HUES64 (cell line): ENCODE measurements around the gene PPP1R3G.
A peak's percentile ranks its signal among the peaks of the same experiment; 100 is the strongest.
"Not testable (repeated sequence)": the region's sequence is repeated elsewhere in the genome, so short reads cannot be mapped to it uniquely, and the experiment has no call there.

Source experiments
- H3K27ac ChIP-seq: 2 replicates; pipeline ENCODE4 v1.7.0; 2013; ENCODE audit warnings: low read depth, low read length, inconsistent platforms
- H3K27me3 ChIP-seq: 2 replicates; pipeline ENCODE4 v1.6.1; 2013; ENCODE audit warnings: mild to moderate bottlenecking, low read length; ENCODE audit not compliant: insufficient read depth
- H3K36me3 ChIP-seq: 2 replicates; pipeline ENCODE4 v1.6.1; 2013; ENCODE audit warnings: mild to moderate bottlenecking, low read length; ENCODE audit not compliant: insufficient read depth
- H3K4me1 ChIP-seq: 2 replicates; pipeline ENCODE4 v1.6.1; 2013; ENCODE audit warnings: mild to moderate bottlenecking, low read length, moderate library complexity; ENCODE audit not compliant: insufficient read depth
- H3K4me3 ChIP-seq: 2 replicates; pipeline ENCODE4 v1.5.1; 2013; ENCODE audit warnings: mild to moderate bottlenecking, low read length, moderate library complexity
- H3K9ac ChIP-seq: 2 replicates; pipeline ENCODE4 v1.6.1; 2013; ENCODE audit warnings: mild to moderate bottlenecking, low read depth, low read length
- H3K9me3 ChIP-seq: 2 replicates; pipeline ENCODE4 v1.6.1; 2013; ENCODE audit warnings: low read depth, low read length; ENCODE audit not compliant: insufficient read depth
- WGBS: fragments of 150-250, 120-280 bp; methylation state at CpG from one replicate; pipeline ENCODE4 v1.1.7; 2013; ENCODE audit warnings: missing lambda C conversion rate; 5-methylcytosine and 5-hydroxymethylcytosine counted together

The PPP1R3G gene

DNA sequence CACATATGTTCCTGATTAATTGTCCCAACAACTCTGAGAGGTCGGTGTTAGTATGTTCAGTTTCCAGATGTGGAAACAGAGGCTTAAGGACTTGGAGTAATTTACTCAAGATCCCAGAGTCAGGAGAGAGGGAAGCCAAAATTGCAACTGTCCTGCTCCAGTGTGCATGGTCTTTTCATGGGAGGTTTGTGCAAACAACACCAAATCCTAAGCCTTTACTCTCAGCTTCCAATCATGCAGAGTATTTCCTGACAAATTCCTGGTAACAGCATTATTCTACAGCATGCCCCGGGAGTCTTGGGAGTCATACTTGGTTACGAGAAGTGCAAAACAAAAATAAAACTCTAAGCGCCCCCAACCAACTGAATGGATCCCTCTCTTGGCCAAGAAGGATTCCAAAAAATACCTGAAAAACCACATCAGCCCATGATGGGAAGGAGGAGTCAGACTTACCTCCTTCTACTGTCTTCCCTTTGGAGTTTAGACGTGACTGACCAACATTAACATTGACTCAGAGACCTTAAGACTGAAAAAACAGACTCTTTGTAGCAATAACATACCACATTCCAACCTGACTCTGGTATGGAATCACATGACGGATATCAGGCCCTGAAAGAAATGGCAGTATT is 30.8 kb upstream of the PPP1R3G start:
- H3K27ac ChIP-seq: peak overlapping the region; percentile 18; the same call in 1 of the 2 replicates
- H3K4me1 ChIP-seq: 0 out of 2 replicates have a peak, but pooled peaks cover 4% of the 10 kb centered on the region
- H3K27me3 ChIP-seq: no peaks in the 10 kb centered on the region
- no peaks in the 10 kb centered on the region for H3K36me3 ChIP-seq
- no peak overlapping the region for H3K9ac ChIP-seq
- peaks cover 11% of the 10 kb centered on the region; the same call in 1 of the 2 replicates for H3K9me3 ChIP-seq
- no peak overlapping the region for H3K4me3 ChIP-seq
- WGBS: 87% methylated on average over 6 of the region's 6 CpGs

DNA sequence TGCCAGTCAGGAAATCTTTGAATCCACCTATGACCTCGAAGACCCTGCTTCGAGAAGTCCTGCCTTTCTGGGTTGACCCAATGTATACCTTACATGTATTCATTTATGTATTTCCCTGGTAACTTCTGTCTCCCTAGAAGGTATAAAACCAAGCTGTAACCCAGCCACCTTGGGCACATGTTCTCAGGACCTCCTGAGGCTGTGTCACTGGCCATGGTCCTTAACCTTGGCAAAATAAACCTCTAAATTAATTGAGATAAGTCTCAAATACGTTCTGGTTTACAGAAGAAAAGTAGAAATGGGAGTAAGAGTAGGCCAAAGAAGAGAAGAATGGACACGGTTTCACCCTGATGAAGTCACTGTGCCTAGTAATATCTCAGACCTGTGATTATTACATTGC is 30.0 kb upstream of the PPP1R3G start:
- 91% methylated on average over 4 of the region's 4 CpGs for WGBS

DNA sequence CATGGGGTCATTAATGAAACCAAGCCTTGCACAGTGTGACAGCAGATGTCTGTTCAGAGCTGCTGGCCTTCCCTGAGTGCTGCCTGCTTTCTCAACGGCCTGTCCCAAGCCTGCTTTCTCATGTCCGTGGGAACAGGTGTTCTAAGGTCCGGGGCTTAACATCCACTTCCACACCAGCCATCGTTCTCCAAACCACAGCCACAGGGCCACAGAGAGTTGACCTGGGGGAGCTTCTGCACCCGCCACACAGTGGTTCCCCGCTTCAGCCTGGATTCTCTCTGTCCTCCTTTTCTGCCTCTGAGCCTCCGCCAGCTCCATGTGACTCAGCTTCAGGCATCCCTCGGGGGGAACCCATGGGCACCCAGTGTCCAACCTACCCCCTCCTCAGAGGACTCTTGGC is 26.9 kb upstream of the PPP1R3G start:
- no peaks in the 10 kb centered on the region for H3K36me3 ChIP-seq
- H3K27me3 ChIP-seq: no peaks in the 10 kb centered on the region
- no peak overlapping the region for H3K9ac ChIP-seq
- no peak overlapping the region for H3K4me3 ChIP-seq
- 0 out of 2 replicates have a peak, but pooled peaks cover 4% of the 10 kb centered on the region for H3K4me1 ChIP-seq
- H3K27ac ChIP-seq: no peak overlapping the region
- WGBS: 85% methylated on average over 8 of the region's 8 CpGs
- H3K9me3 ChIP-seq: no peaks in the 10 kb centered on the region

More for the DNA sequence above, 30.0 kb upstream of the PPP1R3G start:
- Histone ChIP-seq H3K9ac (no peak overlapping the region), H3K4me3 (no peak overlapping the region), H3K27ac (no peak overlapping the region), H3K9me3 (peaks cover 11% of the 10 kb centered on the region; the same call in 1 of the 2 replicates), H3K36me3 (no peaks in the 10 kb centered on the region), H3K4me1 (0 out of 2 replicates have a peak, but pooled peaks cover 4% of the 10 kb centered on the region), H3K27me3 (no peaks in the 10 kb centered on the region)

DNA sequence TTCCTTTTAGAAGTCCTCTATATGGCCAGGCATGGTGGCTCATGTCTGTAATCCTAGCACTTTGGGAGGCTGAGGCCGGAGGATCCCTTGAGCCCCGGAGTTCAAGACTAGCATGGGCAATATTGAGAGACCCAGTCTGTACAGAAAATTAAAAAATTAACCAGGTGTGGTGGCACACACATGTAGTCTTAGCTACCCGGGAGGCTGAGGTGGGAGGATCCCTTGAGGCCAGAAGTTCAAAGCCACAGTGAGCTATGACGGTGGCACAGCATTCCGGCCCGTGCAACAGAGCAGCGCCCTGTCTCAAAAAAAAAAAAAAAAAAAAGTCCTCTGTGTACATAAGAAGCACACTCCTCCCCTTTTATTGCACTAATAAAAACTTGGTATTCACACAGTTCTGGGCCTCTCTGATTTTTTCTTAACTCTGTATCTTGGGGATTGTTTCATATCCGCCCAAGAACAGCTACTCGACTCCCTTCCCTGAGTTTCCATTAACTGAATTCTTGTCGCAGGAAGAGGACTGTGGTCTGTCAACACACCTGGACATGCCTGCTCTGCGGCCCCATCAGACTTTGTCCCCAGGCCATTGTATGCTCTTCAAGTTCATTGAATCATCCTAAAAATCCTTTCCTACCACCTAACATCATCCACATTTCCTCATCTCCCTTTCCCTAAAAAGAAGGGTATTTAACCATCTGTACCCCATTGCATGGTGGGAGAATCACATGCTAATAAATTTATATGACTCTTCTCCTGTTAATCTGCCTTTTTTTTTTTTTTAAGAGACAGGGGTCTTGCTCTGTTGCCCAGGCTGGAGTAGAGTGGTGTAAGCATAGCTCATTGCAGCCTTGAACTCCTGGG is 25.9 kb upstream of the PPP1R3G start:
- no peaks in the 10 kb centered on the region for H3K9me3 ChIP-seq
- no peak overlapping the region for H3K27ac ChIP-seq
- 0 out of 2 replicates have a peak, but pooled peaks cover 4% of the 10 kb centered on the region for H3K4me1 ChIP-seq
- H3K9ac ChIP-seq: no peak overlapping the region
- H3K36me3 ChIP-seq: no peaks in the 10 kb centered on the region
- WGBS: 96% methylated on average over 11 of the region's 11 CpGs
- no peak overlapping the region for H3K4me3 ChIP-seq
- H3K27me3 ChIP-seq: no peaks in the 10 kb centered on the region

DNA sequence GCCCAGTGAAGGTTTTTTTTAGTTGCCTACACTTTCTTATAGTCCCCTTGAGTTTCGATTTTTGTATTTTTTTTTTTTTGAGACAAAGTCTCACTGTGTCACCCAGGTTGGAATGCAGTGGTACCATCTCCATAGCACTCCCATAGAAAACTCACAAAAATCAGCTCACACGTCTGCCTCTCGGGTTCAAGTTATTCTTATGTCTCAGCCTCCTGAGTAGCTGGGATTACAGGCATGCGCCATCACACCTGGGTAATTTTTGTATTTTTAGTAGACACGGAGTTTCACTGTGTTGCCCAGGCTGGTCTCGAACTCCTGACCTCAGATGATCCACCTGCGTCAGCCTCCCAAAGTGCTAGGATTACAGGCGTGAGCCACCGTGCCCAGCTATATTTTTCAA is 24.7 kb upstream of the PPP1R3G start:
- H3K4me3 ChIP-seq, H3K9me3 ChIP-seq, H3K9ac ChIP-seq, H3K36me3 ChIP-seq, H3K27me3 ChIP-seq, H3K4me1 ChIP-seq, H3K27ac ChIP-seq: not testable (repeated sequence)
- WGBS: 93% methylated on average over 9 of the region's 9 CpGs

DNA sequence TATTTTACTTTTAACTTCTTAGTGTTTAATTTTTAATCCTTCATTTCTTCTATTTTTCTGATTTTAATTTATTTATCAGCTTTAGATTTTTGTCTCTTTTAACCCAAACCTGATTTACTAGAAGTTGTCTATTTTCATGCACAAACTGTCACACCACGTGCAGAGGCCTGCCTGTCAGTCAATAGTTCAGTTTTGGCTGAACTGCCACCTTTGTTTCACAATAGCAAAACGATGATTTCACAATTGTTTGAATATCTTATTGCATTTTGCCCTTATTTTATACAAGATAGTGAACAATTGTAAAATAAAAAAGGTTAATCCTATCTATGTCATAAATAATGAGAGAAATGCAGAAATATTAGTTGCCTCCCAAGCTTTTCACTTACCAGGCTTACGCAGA is 24.0 kb upstream of the PPP1R3G start:
- no peaks in the 10 kb centered on the region for H3K4me1 ChIP-seq
- no peak overlapping the region for H3K27ac ChIP-seq
- H3K36me3 ChIP-seq: no peaks in the 10 kb centered on the region
- no peak overlapping the region for H3K9ac ChIP-seq
- no peaks in the 10 kb centered on the region for H3K27me3 ChIP-seq
- WGBS: 90% methylated on average over 3 of the region's 3 CpGs
- no peaks in the 10 kb centered on the region for H3K9me3 ChIP-seq
- H3K4me3 ChIP-seq: no peak overlapping the region

DNA sequence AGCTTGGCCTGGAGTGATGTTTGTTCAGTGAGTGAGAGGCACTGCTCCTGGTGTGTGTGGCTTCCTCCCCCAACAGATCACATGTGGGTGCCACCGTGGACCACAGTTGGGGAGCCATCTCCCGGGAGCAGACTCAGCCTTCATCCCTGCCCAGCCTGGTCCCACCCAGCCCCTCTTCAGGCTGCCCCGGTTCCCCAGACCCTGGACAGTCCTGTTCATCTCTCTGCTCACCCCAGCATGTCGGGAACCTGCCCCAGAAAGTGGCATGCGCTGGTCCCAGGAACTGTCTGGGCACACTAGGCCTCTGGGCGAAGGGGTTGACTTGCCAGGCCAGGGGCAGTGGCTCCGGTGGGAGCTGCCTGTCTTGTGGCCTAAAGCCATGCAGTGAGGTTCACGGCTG is 21.5 kb upstream of the PPP1R3G start:
- Histone ChIP-seq H3K27ac (no peak overlapping the region), H3K4me1 (no peaks in the 10 kb centered on the region), H3K4me3 (no peak overlapping the region), H3K27me3 (no peaks in the 10 kb centered on the region), H3K9ac (no peak overlapping the region), H3K36me3 (no peaks in the 10 kb centered on the region), H3K9me3 (0 out of 2 replicates have a peak, but pooled peaks cover 5% of the 10 kb centered on the region)
- 92% methylated on average over 8 of the region's 8 CpGs for WGBS

DNA sequence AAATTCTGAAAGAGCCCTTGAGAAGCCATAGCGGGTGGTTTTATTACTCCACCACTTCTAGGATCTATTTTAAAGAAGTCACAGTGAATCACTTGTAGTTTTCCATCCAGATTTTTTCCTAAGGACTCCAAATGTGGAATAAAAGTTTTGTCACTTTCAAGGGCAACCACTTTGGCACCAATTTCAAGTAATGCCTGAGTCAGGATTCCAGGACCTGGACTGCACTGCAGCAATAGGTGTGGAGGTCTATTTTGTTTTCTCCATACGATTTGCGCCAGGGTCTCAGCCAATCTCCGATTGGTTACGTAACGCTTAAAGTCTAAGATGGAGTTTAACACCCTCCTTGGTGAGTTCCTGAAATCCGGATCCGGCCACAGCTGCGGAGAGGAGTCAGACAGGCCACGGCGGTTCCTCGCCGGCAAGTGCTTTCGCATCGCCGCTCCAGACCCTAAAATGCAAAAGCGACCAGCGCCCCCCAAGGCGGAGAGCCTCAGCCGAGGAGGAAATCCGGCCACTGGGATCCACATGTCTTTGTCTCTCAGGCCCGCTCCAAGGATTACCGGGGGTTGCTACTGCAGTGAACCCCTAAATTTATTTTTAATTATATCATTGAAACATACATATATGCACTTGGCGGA is 18.6 kb upstream of the PPP1R3G start:
- 96% methylated on average over 23 of the region's 24 CpGs for WGBS
- H3K9ac ChIP-seq: no peak overlapping the region
- H3K27ac ChIP-seq: no peak overlapping the region

DNA sequence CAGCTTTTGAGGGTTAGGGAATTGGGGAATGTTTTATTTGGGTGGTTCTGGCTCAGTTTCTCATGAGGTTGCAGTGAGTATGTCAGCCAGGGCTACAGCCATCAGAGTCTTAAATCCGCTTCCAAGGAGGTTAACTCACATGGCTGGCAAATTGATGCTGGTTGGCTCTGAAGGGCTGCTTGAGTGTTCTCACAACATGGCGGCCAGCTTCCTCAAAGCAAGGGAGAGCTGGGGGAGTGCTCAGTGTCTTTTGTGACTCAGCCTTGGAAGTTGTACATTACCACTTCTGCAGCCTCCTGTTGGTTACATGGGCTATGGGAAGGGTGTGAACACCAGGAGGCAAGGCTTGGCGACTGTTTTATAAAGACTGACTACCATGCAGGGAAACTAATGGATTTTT is 17.8 kb upstream of the PPP1R3G start:
- Histone ChIP-seq H3K9me3 (0 out of 2 replicates have a peak, but pooled peaks cover 5% of the 10 kb centered on the region), H3K27ac (no peak overlapping the region), H3K4me3 (no peak overlapping the region), H3K36me3 (no peaks in the 10 kb centered on the region), H3K27me3 (no peaks in the 10 kb centered on the region), H3K9ac (no peak overlapping the region), H3K4me1 (no peaks in the 10 kb centered on the region)
- WGBS: 92% methylated on average over 3 of the region's 3 CpGs

More for the DNA sequence above, 18.6 kb upstream of the PPP1R3G start:
- H3K9me3 ChIP-seq: 0 out of 2 replicates have a peak, but pooled peaks cover 5% of the 10 kb centered on the region
- H3K27me3 ChIP-seq: no peaks in the 10 kb centered on the region
- H3K4me3 ChIP-seq: no peak overlapping the region
- H3K4me1 ChIP-seq: no peaks in the 10 kb centered on the region
- H3K36me3 ChIP-seq: no peaks in the 10 kb centered on the region

DNA sequence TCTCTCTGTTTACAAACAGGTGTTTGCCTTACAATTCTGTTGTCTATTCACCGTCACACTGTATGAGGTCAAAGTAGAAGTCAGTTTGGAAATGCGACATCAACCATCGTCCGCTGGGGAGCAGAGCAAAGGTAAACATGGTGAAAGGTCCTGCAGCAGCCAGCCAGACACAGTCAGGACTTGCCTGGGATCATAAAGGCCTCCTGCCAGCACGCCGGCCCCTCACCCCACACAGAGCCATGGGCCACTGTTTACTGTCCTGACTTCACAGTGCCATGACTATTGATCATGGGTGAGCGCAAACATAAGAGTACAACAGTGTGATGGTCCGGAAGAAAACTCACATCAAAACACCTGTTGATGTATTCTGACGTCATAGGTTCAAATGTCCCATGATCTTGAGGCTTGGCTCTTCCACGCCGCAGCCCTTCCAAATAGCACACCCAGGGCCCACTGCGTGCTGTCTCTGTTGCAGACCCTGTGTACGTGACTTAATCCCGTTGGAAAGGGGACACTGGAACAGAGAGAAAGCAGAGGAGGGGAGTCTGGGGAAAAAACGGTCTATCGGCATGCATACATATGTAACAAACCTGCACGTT is 16.9 kb upstream of the PPP1R3G start:
- H3K27ac ChIP-seq: no peak overlapping the region
- no peaks in the 10 kb centered on the region for H3K27me3 ChIP-seq
- no peak overlapping the region for H3K4me3 ChIP-seq
- H3K36me3 ChIP-seq: no peaks in the 10 kb centered on the region
- WGBS: 94% methylated on average over 17 of the region's 17 CpGs
- no peak overlapping the region for H3K9ac ChIP-seq
- H3K4me1 ChIP-seq: no peaks in the 10 kb centered on the region
- 0 out of 2 replicates have a peak, but pooled peaks cover 5% of the 10 kb centered on the region for H3K9me3 ChIP-seq
